ENCODE measurements around the gene KLRC3. TPM values are rescaled to one million over a fixed set of nuclear protein-coding genes. Genes with fewer than 3 reads are reported as not detected.

KLRC3 gene
- total and polyA plus RNA-seq, 2 of the 13 experiments (the other 11 are each of a cell fraction or from before 2014, with no cell fraction given), result not detected

GRCh38 chr12:10363658-10363913 lies 56.8 kb downstream of the KLRC3 start:
- no peaks in the 10 kb centered on the region for H3K79me2 ChIP-seq (ENCODE audit: insufficient read depth, low read length)
- no TSS peak for BruUV-seq (replicated peaks)
- H3K4me2 ChIP-seq (ENCODE audit: low read depth, low read length), result peak overlapping the region; percentile 84
- H3K36me3 ChIP-seq (replicated peaks in 1 of 2; ENCODE audit: control insufficient read depth in 1 of 2, insufficient read depth in 2 of 2, low read length in 2 of 2), result no peaks in the 10 kb centered on the region
- peak overlapping the region; percentile 74 to 82 (median 78) for H3K4me3 ChIP-seq (replicated peaks in 1 of 3; ENCODE audit: insufficient read depth in 1 of 3, low read depth in 2 of 3, low read length in 3 of 3)
- H3K27ac ChIP-seq (ENCODE audit: extremely low read length, insufficient read depth, low read length), result no peak overlapping the region
- peak overlapping the region; percentile 64; the same call in 1 of the 2 replicates for H3K9ac ChIP-seq (ENCODE audit: insufficient read depth, low read depth, low read length)
- TF ChIP-seq ZNF235 (CRISPR knock-in tag; IDR thresholded peaks at IDR 0.05; ENCODE audit: borderline replicate concordance) (no peak), TRIM24 (CRISPR knock-in tag; IDR thresholded peaks at IDR 0.05) (no peak), ZSCAN5A (CRISPR knock-in tag; IDR thresholded peaks at IDR 0.05; ENCODE audit: borderline replicate concordance) (no peak), ZSCAN25 (CRISPR knock-in tag; IDR thresholded peaks at IDR 0.05) (no peak), NONO (IDR thresholded peaks at IDR 0.05) (no peak), NONO (CRISPR knock-in tag; conservative IDR thresholded peaks at IDR 0.05) (no peak), ZNF225 (CRISPR knock-in tag; IDR thresholded peaks at IDR 0.05) (no peak), CCDC6 (CRISPR knock-in tag; IDR thresholded peaks at IDR 0.05) (0 out of 2 replicates have a peak, but pooled peaks have one; percentile 50)
- intact Hi-C loops (cut with micrococcal nuclease; ENCODE audit: unreplicated experiment), result no loop called here
- H3K4me1 ChIP-seq (ENCODE audit: insufficient read depth, low read length), result peaks cover 24% of the 10 kb centered on the region
- no peak for ATAC-seq
- in situ Hi-C loops (cut with HindIII; ENCODE audit: extremely low pct_ligation_motif_present, low pct_unique_long_range_greater_than_20kb), result no loop called here
- FAIRE-seq, result no peak
- ChIA-PET CTCF (ENCODE audit: low intra/inter-chr PET ratio, low total read pairs) (no interaction called here), POLR2A (no interaction called here)
- 13% methylated on average over 3 of the region's 5 CpGs for WGBS (ENCODE audit: low lambda C conversion rate)
- no peaks in the 10 kb centered on the region; a peak in 1 of 5 replicates for H3K27me3 ChIP-seq (ENCODE audit: control insufficient read depth in 1 of 2, insufficient read depth in 2 of 2, low read length in 2 of 2)
- H3K9me3 ChIP-seq (ENCODE audit: low read length), result no peaks in the 10 kb centered on the region
- no peaks in the 10 kb centered on the region for H4K20me1 ChIP-seq (ENCODE audit: insufficient read depth, low read length)
- peak overlapping the region; percentile 100 for H2AFZ ChIP-seq (ENCODE audit: low read length)
- no peak for DNase-seq (ENCODE audit: low spot score)

Data from HepG2 (cell line).